NCI-H1930 (cell line): ENCODE measurements around the gene NPFFR1.

Experiments
- DNase-seq, 2 experiments: peaks; one replicate each; lab custom pipeline; 2025; lab: John Stamatoyannopoulos, UW

The NPFFR1 gene

GRCh38 chr10:70315276-70315675 is 31.5 kb upstream of the NPFFR1 start:
- DNase-seq, result no peak

DNA sequence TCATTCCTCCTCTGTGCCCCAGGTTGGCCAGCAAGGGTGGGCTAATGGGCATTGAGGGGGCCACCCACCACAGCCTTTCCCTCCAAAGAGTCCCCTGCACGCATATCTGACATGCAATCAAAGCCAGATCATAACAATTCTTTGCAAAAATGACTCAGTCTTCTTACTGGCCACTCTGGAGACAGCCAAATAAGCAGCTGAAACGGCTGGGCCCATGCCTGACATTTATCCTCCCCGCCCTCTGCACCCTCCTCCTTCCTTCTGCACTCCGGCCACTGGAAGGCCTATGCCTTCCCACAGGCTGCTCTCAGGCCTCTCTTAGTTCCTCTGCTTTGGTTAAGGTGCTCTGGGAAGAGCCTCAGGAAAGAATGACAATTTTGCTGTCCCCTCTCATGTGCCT is 29.2 kb upstream of the NPFFR1 start:
- no peak for DNase-seq

- no peak for DNase-seq
Measured at GRCh38 chr10:70312249-70312648, 28.4 kb upstream of the NPFFR1 start.

- DNase-seq, result no peak
Measured at GRCh38 chr10:70311698-70312097, 27.9 kb upstream of the NPFFR1 start.

DNA sequence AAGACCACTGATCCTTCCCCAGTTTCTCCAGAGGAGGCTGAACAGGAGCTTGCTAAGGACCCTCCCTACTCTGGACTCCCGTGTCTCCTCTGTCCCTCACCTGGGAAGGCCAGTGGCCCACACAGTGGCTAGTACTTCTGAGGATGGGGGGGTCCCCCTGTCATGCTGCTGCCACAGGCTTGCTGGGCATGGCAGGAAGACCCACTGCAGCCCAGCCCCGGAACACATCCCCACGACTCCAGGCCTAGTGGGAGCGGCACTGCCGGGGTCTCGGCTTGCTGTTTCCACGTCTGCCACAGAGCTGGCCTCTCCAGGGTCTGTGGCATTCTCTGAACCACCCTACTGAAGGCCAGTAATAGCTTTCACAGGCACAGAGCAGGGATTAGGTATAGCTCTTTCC is 25.9 kb upstream of the NPFFR1 start:
- no peak for DNase-seq

DNA sequence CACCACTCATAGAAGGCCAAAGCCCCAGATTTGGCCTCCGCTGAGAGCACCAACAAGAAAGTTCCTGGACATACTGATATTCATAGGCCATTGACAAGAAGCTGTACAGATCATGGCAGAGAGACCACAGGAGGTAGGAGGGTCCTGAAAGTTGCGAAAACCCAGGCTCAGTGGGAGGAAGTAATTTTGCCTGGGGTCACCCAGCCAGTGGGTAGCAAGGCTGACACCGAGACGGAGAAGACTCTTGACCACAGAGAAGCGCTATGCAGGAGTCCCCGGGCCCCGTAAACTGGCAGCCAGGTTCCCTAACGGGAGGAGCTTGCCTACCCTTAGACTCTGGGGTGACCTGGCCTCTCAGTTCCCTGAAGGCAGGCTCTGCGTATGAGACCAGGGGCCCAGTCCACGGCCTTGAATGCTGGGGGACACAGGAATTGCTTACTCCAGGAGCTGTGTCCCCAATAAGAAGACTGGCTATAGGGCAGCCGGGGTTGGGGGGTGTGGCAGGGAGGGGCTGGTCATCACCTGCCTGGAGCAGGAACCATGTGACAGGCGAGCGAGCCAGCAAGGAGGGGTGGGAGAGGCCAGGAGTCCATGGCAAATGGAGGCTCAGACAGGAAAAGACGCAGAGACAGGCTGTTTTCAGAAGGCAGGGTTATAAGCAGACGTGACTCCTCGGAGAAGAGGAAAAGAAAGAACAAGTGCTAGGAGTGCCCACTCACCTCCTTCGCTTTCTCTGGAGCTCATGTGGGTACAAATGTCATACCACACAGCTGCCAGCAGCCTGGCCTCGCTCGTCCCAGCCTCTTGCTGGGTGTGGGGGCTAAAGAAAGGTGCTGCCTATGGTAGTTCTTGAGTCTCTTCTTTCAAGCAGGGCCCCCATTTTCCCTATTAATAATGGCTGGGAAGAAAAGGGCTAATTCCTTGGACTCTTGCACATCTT is 24.6 kb upstream of the NPFFR1 start:
- DNase-seq, result no peak

DNA sequence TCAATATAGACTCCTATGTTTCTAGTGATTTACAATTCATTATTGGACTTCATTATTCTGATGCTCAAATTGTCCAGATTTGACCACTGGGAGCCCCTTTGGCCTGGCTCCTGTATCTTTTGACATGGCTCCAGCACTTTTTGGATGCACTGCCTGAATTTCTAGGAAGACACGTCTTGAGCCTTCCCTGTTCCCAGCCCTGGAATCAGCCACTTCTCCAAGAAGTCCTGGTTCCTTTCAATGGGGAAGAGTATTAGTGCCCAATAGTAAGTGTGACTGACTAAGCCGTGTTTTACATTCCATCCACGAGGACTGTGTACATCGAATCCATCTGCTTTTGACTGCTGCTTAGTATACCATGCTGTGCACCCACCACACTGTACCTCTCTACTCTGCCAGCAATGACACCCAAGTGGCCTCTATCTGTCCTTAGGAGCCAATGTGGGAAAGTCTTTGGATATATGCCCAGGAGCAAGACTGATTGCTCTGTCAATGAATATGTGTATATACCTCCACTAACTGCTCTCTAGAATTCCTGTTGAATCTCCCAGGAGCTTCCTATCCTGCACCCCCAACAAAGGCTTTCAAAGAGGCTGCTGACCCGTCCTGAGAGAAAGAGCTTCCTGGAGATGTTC is 23.2 kb upstream of the NPFFR1 start:
- no peak for DNase-seq

- DNase-seq, result no peak
Measured at GRCh38 chr10:70306181-70306705, 22.4 kb upstream of the NPFFR1 start.

- DNase-seq, result no peak
Measured at GRCh38 chr10:70303730-70304129, 19.9 kb upstream of the NPFFR1 start.

DNA sequence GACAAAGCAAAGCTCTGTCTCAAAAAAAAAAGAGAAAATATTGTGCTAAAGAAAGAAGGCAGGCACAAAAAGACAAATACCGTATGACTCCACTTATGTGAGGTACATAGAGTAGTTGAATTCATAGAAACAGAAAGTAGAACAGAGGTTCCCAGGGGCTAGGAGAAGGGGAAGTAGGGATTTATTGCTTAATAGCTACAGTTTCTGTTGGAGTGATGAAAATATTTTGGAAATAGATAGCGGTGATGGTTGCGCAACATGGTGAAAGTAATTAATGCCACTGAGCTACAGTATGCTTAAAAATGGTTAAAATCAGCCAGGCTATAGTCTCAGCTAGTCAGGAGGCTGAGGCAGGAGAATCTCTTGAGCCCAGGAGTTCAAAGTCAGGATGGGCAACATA is 18.5 kb upstream of the NPFFR1 start:
- DNase-seq, result no peak

DNA sequence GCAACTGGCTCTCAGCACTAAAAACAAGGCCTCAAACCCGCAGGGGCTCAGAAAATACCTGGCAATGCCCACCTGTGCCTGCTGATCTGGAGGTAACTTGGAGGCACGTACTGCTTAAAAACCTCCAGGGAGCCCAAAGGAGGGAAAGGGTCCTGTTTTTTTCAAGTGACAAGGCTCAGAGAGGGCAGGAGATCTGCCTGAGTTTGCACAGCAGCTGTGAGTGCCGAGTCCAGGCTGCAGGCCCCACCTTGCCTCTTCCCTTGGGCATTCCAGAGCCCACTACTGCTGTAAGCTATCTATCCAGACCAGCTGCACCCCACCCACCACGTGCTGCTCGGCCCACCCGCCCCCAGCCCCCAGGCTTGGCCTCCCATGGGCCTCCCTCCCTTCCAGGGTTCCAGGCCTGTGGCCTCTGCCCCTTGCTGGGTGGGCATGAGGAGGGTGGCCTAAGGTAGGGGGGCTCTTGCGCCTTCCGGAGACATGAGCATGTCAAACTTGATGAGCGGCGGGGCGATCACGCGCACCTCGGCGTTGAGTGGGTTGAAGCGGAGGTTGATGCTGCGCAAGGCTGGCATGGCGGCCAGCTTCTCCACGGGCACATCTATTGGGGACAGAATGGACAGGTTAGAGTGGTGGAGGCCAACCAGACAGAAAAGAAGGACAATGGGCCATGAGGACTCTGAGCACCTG is 17.2 kb upstream of the NPFFR1 start:
- DNase-seq, result no peak

DNA sequence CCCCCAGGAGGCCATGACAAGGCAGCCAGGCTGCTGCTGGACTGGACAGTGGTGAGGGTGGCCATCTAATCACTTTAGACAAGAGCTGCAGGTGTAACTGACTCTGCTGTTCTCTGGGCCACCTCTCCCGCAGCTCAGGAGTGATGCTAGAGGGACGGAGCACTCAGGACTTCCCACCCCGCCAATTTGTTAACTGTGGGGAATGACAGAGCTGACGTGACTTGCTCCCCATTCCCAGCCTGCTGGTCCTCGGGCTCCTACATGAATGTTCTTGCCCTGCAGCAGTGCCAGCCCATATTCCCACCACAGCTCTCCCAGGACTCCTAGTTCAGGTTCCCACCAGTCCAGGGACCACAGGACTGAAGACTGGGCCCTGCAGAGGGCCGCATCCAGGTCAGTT is 16.7 kb upstream of the NPFFR1 start:
- no peak for DNase-seq

DNA sequence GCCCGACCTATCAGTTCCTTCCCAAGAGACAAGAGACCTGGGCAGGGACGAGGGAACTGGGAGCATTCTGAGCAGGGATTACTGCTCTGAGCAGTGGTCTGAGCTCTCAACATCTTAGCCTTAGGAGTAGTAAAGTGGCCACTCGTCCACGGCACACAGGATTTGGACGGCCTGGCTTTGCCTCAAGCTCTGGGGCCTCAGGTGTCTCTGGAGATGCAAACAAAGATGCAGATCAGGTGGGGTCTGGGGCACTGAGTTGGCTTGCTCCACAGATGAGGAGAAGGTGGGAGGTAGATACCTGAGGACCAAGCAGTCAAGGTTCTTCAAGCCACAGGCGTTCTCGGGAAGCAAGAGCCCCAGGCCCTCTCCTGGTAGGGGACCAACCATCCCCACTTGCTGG is 16.1 kb upstream of the NPFFR1 start:
- DNase-seq, result no peak

DNA sequence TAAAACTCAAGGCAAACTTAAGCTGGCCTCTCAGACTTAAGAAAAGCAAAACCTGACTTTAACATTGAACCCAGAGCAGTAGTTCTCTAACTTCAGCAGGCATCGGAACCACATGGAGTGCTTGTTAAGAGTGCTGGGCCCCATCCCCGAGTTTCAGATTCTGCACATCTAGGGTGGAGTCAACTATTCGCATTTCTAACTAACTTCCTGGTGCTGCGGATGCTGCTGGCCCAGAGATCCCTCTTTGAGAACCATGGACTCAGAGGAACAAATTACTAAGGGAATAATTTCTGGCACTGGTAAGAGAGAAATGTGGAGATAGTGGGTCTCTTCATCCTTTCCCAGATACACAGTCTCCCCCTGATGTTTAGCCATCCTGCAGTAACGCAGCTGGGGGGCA is 14.6 kb upstream of the NPFFR1 start:
- no peak for DNase-seq

GRCh38 chr10:70297224-70297623 is 13.4 kb upstream of the NPFFR1 start:
- DNase-seq, result no peak

DNA sequence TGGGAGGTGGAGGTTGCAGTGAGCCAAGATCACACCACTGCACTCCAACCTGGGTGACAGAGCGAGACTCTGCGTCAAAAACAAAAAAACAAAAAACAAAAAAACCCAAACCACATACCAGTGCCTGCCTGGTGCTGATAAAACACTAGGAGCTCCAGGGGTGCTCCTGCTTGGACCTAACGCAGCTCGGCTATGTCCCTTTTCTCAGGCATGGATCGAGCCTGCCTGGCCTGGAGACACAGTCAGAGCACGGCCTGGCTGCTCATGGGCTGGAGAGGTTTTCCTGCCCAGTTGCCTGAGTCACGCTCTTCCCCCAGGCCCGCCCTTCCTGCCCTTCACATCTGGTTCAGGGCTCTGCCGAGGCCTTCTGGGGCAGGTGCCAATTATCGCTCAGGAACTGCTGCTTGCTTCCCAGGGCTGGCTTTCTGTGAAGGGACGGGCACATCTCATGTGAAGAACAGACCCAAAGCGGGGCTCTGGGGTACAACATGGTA is 12.6 kb upstream of the NPFFR1 start:
- DNase-seq, result no peak

- DNase-seq, result no peak
Measured at GRCh38 chr10:70295926-70296325, 12.1 kb upstream of the NPFFR1 start.

GRCh38 chr10:70295321-70295720 is 11.5 kb upstream of the NPFFR1 start:
- no peak for DNase-seq

DNA sequence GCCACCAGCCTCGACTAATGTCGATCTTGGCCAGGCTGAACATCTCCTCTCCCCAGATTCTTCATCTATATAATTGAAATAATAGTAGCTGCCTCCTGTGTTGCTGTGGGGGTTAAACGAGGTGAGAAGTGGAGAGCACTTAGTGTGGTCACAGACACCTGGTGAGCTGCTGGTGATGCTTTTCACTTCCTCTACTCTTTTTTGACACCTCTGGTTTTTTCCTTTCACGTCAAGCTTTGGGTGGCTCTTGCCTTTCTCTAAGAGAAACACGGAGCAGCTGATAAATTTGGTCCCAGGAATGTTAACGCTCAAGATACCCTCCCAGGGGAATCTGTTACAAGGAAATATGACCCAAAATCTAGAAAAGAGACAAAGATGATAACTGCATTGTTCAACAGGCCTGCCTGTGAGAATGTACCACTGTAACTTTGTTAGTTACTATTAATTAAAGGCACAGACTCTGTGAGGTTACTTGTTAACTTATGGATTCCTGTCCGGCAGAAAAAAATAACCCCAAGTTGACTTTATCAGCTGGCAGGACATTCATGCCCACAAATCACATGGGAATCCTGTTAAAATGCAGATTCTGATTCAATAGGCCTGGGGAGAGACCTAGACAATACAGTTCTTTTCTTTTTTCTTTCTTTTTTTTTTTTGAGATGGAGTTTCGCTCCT is 9.5 kb upstream of the NPFFR1 start:
- no peak for DNase-seq

DNA sequence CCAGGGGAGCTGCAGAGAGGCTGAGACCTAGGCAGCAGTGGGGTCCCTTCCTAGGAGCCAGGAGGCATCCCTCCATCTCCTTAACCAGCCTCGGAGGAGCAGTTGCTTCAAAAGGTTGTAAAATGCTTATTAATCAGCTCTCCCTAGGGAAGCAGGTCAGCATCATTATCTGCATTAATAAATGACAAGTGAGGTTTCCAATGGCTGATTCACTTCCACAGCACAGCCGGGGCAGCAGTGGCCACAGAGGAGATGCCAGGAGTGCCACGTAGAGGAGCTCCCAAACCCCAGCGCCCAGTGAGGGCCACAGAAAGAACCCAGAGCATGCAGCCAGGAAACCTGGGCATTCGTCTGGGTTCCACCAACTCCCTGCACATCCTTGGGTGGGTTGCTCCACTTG is 8.2 kb upstream of the NPFFR1 start:
- no peak for DNase-seq

DNA sequence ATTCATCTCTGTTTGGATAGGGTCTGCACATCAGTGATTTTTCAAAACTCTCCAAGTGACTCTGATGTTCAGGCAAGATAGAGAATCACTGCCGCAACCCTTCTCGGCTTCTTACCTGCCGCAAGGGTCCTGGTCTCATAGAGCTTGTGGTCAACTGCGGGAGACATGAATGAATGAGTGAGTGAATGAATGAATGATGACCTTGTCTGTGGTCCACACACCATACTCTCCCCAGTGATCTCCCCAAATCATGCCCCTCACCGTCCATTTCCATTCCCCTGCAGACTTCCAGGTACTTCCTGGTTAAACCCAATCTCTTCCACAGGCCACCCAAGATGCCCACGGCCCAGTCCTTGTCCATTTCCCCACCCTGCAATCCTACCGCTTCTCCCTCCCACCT is 5.9 kb upstream of the NPFFR1 start:
- DNase-seq, result no peak

DNA sequence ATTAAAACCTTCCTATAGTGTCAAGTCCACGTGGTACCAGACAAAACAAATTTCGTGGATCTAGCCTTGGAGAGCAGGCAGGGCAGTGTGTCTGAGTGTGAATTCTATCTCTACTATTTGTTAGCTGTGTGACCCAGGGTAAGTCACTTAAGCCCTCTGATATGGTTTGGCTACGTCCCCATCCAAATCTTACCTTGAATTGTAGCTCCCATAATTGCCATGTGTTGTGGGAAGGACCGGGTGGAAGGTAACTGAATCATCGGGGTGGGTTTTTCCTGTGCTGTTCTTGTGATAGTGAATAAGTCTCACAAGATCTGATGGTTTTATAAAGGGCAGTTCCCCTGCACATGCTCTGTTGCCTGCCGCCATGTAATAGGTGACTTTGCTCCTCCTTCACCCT is 2.8 kb upstream of the NPFFR1 start:
- DNase-seq, result no peak
